ENCODE data around the gene PBX4.

GRCh38 chr19:19652482-19653295 is 34.2 kb upstream of the PBX4 start:
- TF ChIP-seq, protein P1, sequence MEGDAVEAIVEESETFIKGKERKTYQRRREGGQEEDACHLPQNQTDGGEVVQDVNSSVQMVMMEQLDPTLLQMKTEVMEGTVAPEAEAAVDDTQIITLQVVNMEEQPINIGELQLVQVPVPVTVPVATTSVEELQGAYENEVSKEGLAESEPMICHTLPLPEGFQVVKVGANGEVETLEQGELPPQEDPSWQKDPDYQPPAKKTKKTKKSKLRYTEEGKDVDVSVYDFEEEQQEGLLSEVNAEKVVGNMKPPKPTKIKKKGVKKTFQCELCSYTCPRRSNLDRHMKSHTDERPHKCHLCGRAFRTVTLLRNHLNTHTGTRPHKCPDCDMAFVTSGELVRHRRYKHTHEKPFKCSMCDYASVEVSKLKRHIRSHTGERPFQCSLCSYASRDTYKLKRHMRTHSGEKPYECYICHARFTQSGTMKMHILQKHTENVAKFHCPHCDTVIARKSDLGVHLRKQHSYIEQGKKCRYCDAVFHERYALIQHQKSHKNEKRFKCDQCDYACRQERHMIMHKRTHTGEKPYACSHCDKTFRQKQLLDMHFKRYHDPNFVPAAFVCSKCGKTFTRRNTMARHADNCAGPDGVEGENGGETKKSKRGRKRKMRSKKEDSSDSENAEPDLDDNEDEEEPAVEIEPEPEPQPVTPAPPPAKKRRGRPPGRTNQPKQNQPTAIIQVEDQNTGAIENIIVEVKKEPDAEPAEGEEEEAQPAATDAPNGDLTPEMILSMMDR (IDR thresholded peaks at IDR 0.05; ENCODE audit: poor library complexity) = no peak
- TF ChIP-seq EZH2phosphoT487 (IDR thresholded peaks at IDR 0.05; ENCODE audit: low read depth, severe bottlenecking, unreplicated experiment) = no peak

All from hepatocyte (in vitro differentiated cells).